Natural killer cell (primary cell): ENCODE measurements around the gene KIF11. TPM values are rescaled to one million over a fixed set of nuclear protein-coding genes. Genes with fewer than 3 reads are reported as not detected.
A peak's percentile ranks its signal among the peaks of the same experiment; 100 is the strongest.

Source experiments
- ATAC-seq, 3 donors: fragments of 150-1000 bp in 2 of 3; fragments of 200-7000 bp in 1 of 3; cut with Tn5 transposase; 1 replicate in 1 of 3; 2 replicates in 2 of 3; pipeline ENCODE4 v1.10.0; 2021; ENCODE audit warnings: mild to moderate bottlenecking in 2 of 3, moderate library complexity in 2 of 3
- DNase-seq, 2 donors: peaks; one replicate each; pipeline versions ENCODE4 v3.0.0 to v3.0.0-alpha.2; 2013 to 2021; ENCODE audit warnings: mixed read lengths in 1 of 2
- H3K27ac ChIP-seq: one replicate; pipeline ENCODE4 v1.5.1; 2013; ENCODE audit warnings: mild to moderate bottlenecking, low read length
- H3K27me3 ChIP-seq: one replicate; pipeline ENCODE4 v1.6.1; 2013; ENCODE audit warnings: low read length; ENCODE audit not compliant: control insufficient read depth, insufficient read depth
- H3K36me3 ChIP-seq: one replicate; pipeline ENCODE4 v1.6.1; 2013; ENCODE audit warnings: low read length; ENCODE audit not compliant: control insufficient read depth, insufficient read depth
- H3K4me1 ChIP-seq: one replicate; pipeline ENCODE4 v1.6.1; 2013; ENCODE audit warnings: low read length; ENCODE audit not compliant: control insufficient read depth, insufficient read depth
- H3K4me3 ChIP-seq: one replicate; pipeline ENCODE4 v1.5.1; 2013; ENCODE audit warnings: low read length
- H3K9me3 ChIP-seq: one replicate; pipeline ENCODE4 v1.6.1; 2013; ENCODE audit warnings: low read length; ENCODE audit not compliant: control insufficient read depth, insufficient read depth
- H3K27ac Mint-ChIP-seq, 2 donors: one replicate each; pipeline ENCODE4 v1.8.0; 2022; ENCODE audit warnings: mild to moderate bottlenecking in 2 of 2, mixed read lengths in 2 of 2, moderate library complexity in 1 of 2
- H3K27me3 Mint-ChIP-seq, 2 donors: one replicate each; pipeline ENCODE4 v1.8.0; 2022; ENCODE audit warnings: low read depth in 2 of 2, mixed read lengths in 2 of 2
- H3K36me3 Mint-ChIP-seq: one replicate; pipeline ENCODE4 v1.8.0; 2022; ENCODE audit warnings: mixed read lengths
- H3K4me1 Mint-ChIP-seq, 2 donors: one replicate each; pipeline ENCODE4 v1.8.0; 2022; ENCODE audit warnings: mixed read lengths in 2 of 2
- H3K4me3 Mint-ChIP-seq: one replicate; pipeline ENCODE4 v1.8.0; 2022; ENCODE audit warnings: mild to moderate bottlenecking, moderate library complexity, mixed read lengths
- H3K9me3 Mint-ChIP-seq, 2 donors: one replicate each; pipeline ENCODE4 v1.8.0; 2022; ENCODE audit warnings: mixed read lengths in 2 of 2
- WGBS: methylation state at CpG from one replicate; pipeline ENCODE4 v1.1.7; 2013; ENCODE audit warnings: missing lambda C conversion rate; ENCODE audit not compliant: insufficient coverage; 5-methylcytosine and 5-hydroxymethylcytosine counted together
- intact Hi-C: fragments of 100-400 bp; cut with micrococcal nuclease; formaldehyde crosslinking; loops from one replicate; pipeline ENCODE4 v1.14.2; 2022
- total RNA-seq, 4 donors: library from RNA; stranded (reverse); fragments of 120-200 nt in 1 of 4; gene quantifications; one replicate each; pipeline versions ENCODE4 v1.2.3 to v1.2.4, GENCODE V29; 2013 to 2022
- TF ChIP-seq, protein P1 (sequence below): fragments of 200-600 bp; IDR thresholded peaks from one replicate; pipeline ENCODE4 v1.8.0; 2022; ENCODE audit warnings: antibody characterized with exemption

KIF11 gene
- total RNA-seq, 3 donors from 2014 or later (not counting 1 experiment from before 2014, with no cell fraction given) = 1.3 to 2.4 (median 1.9) TPM

DNA sequence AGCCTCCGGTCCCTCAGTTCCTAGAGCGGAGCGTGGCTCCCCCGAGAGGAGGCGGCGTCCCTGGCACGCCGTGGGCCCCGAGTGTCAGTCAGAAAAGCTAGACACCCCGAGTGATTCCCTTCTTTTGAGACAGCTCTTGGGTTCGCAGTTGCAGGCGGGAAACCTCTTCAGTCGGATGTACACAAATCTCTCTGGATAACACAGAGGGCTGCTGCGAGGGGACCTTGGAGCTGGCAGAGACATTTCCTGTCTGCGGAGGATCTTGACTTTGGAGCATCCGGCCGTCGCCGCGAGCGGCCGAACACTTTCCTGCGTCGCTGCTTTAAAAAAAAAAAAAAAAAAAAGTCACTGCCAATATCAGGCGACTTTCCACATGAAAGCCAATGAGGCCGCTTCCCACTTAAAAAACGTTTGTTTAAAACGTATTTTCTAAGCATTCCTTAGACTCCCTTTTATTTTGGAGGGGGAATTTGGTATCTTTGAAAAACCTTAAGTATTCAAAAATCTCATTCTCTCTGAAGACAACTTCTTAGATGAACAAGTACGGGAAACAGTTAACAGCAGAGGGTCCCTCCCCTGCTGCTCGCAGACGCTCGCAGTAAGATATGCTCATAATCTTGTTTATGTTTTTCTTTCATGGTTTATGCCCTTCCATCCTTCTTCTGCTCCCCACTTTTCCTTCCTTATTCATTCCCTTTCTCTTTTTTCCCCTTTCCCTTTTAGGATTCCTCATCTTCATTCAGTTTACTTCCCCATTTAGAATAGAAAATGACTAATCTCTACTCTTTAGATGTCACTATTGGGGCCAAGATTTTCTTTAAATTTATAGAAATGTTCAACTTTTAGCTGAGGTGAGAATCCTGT is 106.8 kb downstream of the KIF11 start:
- H3K36me3 Mint-ChIP-seq = no peaks in the 10 kb centered on the region
- H3K4me1 ChIP-seq = peaks cover 24% of the 10 kb centered on the region
- H3K9me3 ChIP-seq = no peaks in the 10 kb centered on the region
- H3K4me3 Mint-ChIP-seq = peak overlapping the region; percentile 84
- intact Hi-C loops = no loop called here
- peaks cover 50 to 51% of the 10 kb centered on the region in 2 donors for H3K27me3 Mint-ChIP-seq
- peak overlapping the region; percentile 43 for H3K4me3 ChIP-seq
- peaks cover 35% of the 10 kb centered on the region for H3K27me3 ChIP-seq
- no peak overlapping the region for H3K27ac ChIP-seq
- H3K9me3 Mint-ChIP-seq = no peaks in the 10 kb centered on the region
- peak; percentile 23 to 51 for DNase-seq
- peaks cover under 1% of the 10 kb centered on the region for H3K36me3 ChIP-seq
- 2% methylated on average over 28 of the region's 32 CpGs for WGBS
- H3K4me1 Mint-ChIP-seq = peaks cover 25% of the 10 kb centered on the region in 2 donors
- TF ChIP-seq, protein P1, sequence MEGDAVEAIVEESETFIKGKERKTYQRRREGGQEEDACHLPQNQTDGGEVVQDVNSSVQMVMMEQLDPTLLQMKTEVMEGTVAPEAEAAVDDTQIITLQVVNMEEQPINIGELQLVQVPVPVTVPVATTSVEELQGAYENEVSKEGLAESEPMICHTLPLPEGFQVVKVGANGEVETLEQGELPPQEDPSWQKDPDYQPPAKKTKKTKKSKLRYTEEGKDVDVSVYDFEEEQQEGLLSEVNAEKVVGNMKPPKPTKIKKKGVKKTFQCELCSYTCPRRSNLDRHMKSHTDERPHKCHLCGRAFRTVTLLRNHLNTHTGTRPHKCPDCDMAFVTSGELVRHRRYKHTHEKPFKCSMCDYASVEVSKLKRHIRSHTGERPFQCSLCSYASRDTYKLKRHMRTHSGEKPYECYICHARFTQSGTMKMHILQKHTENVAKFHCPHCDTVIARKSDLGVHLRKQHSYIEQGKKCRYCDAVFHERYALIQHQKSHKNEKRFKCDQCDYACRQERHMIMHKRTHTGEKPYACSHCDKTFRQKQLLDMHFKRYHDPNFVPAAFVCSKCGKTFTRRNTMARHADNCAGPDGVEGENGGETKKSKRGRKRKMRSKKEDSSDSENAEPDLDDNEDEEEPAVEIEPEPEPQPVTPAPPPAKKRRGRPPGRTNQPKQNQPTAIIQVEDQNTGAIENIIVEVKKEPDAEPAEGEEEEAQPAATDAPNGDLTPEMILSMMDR = no peak
- ATAC-seq = peak; percentile 46 to 73 (median 72)
- H3K27ac Mint-ChIP-seq = no peak overlapping the region

- no peaks in the 10 kb centered on the region for H3K9me3 ChIP-seq
- Mint-ChIP-seq H3K9me3 (no peaks in the 10 kb centered on the region), H3K4me3 (no peak overlapping the region), H3K36me3 (no peaks in the 10 kb centered on the region), H3K27ac (no peak overlapping the region), H3K4me1 (peaks cover 23 to 24% of the 10 kb centered on the region in 2 donors), H3K27me3 (peaks cover 45 to 58% of the 10 kb centered on the region in 2 donors)
- intact Hi-C loops = no loop called here
- H3K4me3 ChIP-seq = no peak overlapping the region
- TF ChIP-seq, protein P1 = no peak
- no peaks in the 10 kb centered on the region for H3K36me3 ChIP-seq
- H3K4me1 ChIP-seq = peaks cover 24% of the 10 kb centered on the region
- ATAC-seq (peak in 1 of 3 donors; percentile 15), DNase-seq (no peak)
- 17% methylated on average over 4 of the region's 4 CpGs for WGBS
- H3K27ac ChIP-seq = no peak overlapping the region
- H3K27me3 ChIP-seq = peaks cover 32% of the 10 kb centered on the region
Measured at GRCh38 chr10:92702301-92702916, 109.5 kb downstream of the KIF11 start.

Other genes starting within 250 kb of the KIF11 start
- 10 to 100 TPM; 18.2 to 23.5 (median 21.8) TPM for gene IDE, start 19.0 kb upstream of the KIF11 start, total RNA-seq
- gene HHEX, start 96.8 kb downstream of the KIF11 start, total RNA-seq = 10 to 100 TPM; 19.5 to 24.0 (median 20.3) TPM